GM12874 (cell line): ENCODE results near the gene EFNA5.

Experiments
- CTCF ChIP-seq: IDR thresholded peaks from 2 replicates; pipeline ENCODE4 v1.5.1; 2011; ENCODE audit warnings: low read depth, mild to moderate bottlenecking, control low read depth, low read length, moderate library complexity; ENCODE audit not compliant: insufficient read depth

The EFNA5 gene

GRCh38 chr5:107532916-107533315, 137.8 kb downstream of the EFNA5 start:
- TF ChIP-seq CTCF, result no peak

GRCh38 chr5:107532169-107532878, 138.4 kb downstream of the EFNA5 start:
- no peak for TF ChIP-seq CTCF

GRCh38 chr5:107531308-107531707, 139.4 kb downstream of the EFNA5 start:
- no peak for TF ChIP-seq CTCF

GRCh38 chr5:107529618-107530017, 141.1 kb downstream of the EFNA5 start:
- no peak for TF ChIP-seq CTCF

- TF ChIP-seq CTCF, result no peak
These were observed 144.3 kb downstream of the EFNA5 start for GRCh38 chr5:107526270-107526937.

GRCh38 chr5:107524111-107524510, 146.6 kb downstream of the EFNA5 start:
- no peak for TF ChIP-seq CTCF

- no peak for TF ChIP-seq CTCF
These were observed 147.6 kb downstream of the EFNA5 start for GRCh38 chr5:107523029-107523680.
